Gastroesophageal sphincter (tissue), 4 donors: ENCODE data around the gene EXOC6B. TPM values are rescaled to one million over a fixed set of nuclear protein-coding genes. Genes with fewer than 3 reads are reported as not detected.
A peak's percentile ranks its signal among the peaks of the same experiment; 100 is the strongest.

Experiments used
- ATAC-seq: fragments of 150-250 bp; one replicate; pipeline ENCODE4 v1.9.1; 2016; ENCODE audit warnings: mild to moderate bottlenecking, moderate library complexity
- H3K27ac ChIP-seq, 4 donors: fragments of 200-600 bp; sonication (generic) in 3 of 4; 1 replicate in 3 of 4; 2 replicates in 1 of 4; pipeline ENCODE4 v1.5.1; 2016 to 2019
- H3K27me3 ChIP-seq: fragments of 200-600 bp; sonication (generic); one replicate; pipeline ENCODE4 v1.5.1; 2019
- H3K36me3 ChIP-seq, 2 donors: fragments of 200-600 bp; sonication (generic); one replicate each; pipeline ENCODE4 v1.5.1; 2019; ENCODE audit warnings: control low read depth in 1 of 2
- H3K4me1 ChIP-seq, 3 donors: fragments of 200-600 bp; sonication (generic); 1 replicate in 2 of 3; 2 replicates in 1 of 3; pipeline ENCODE4 v1.5.1; 2016 to 2019; ENCODE audit warnings: control low read depth in 2 of 3
- H3K4me3 ChIP-seq, 2 donors: fragments of 200-600 bp; sonication (generic); one replicate each; pipeline ENCODE4 v1.5.1; 2019; ENCODE audit warnings: mild to moderate bottlenecking in 1 of 2, moderate library complexity in 1 of 2
- H3K9me3 ChIP-seq, 3 donors: fragments of 200-600 bp; sonication (generic); one replicate each; pipeline ENCODE4 v1.5.1; 2017 to 2019; ENCODE audit warnings: control low read depth in 2 of 3
- CTCF ChIP-seq, 4 experiments: fragments of 200-600 bp in 2 of 4; fragments of 450-650 bp in 2 of 4; sonication (generic) in 1 of 4; IDR thresholded peaks; one replicate each; pipeline ENCODE4 v1.5.1; 2017 to 2019; ENCODE audit warnings: antibody characterized with exemption in 4 of 4, mild to moderate bottlenecking in 2 of 4, moderate library complexity in 2 of 4
- EP300 ChIP-seq: sonication (generic); formaldehyde crosslinking; IDR thresholded peaks from one replicate; pipeline ENCODE4 v1.6.1; 2017; ENCODE audit warnings: antibody characterized with exemption, mild to moderate bottlenecking
- POLR2A ChIP-seq, 2 donors: fragments of 450-650 bp; IDR thresholded peaks; one replicate each; pipeline ENCODE4 v1.6.1; 2017; ENCODE audit warnings: antibody characterized with exemption in 2 of 2, mild to moderate bottlenecking in 2 of 2, moderate library complexity in 1 of 2
- POLR2AphosphoS5 ChIP-seq: sonication (generic); formaldehyde crosslinking; IDR thresholded peaks from one replicate; pipeline ENCODE4 v1.6.1; 2017; ENCODE audit warnings: antibody characterized with exemption
- WGBS, 2 donors: methylation state at CpG; one replicate each; pipeline ENCODE4 v1.1.5; 2018; ENCODE audit warnings: low coverage in 1 of 2; 5-methylcytosine and 5-hydroxymethylcytosine counted together
- total RNA-seq, 4 donors: library from RNA; depleted of rRNA; stranded (reverse); fragments of >200 nt; gene quantifications; one replicate each; pipeline ENCODE4 v1.1.0, GENCODE V29; 2016

The EXOC6B gene
- total RNA-seq, 4 donors from 2014 or later: 35.3 to 47.2 (median 41.2) TPM

- Histone ChIP-seq H3K36me3 (no peaks in the 10 kb centered on the region), H3K4me1 (peaks cover 0 to 27% (median 11%) of the 10 kb centered on the region in 3 donors), H3K9me3 (no peaks in the 10 kb centered on the region), H3K27ac (no peak overlapping the region), H3K27me3 (peaks cover 8% of the 10 kb centered on the region), H3K4me3 (no peak overlapping the region)
- no peak for ATAC-seq
- WGBS, 2 donors: 70 to 87% methylated on average over 1 of the region's 1 CpG
- no peak for TF ChIP-seq POLR2AphosphoS5
- no peak for TF ChIP-seq EP300
- TF ChIP-seq POLR2A (IDR thresholded peaks at IDR 0.05): no peak
- TF ChIP-seq CTCF (IDR thresholded peaks at IDR 0.05): no peak
Observed at GRCh38 chr2:72827487-72827886, 1.7 kb upstream of the EXOC6B start.

GRCh38 chr2:72826156-72826477, 284 bp upstream of the EXOC6B start:
- WGBS, 2 donors: 57% methylated on average over 5 of the region's 10 CpGs; no CpG with 5 or more reads in 1 of the 2 donors
- Histone ChIP-seq H3K27me3 (peaks cover under 1% of the 10 kb centered on the region), H3K9me3 (no peaks in the 10 kb centered on the region), H3K4me3 (peak overlapping the region; percentile 61 to 90), H3K27ac (peak overlapping the region in 1 of 4 donors; percentile 90), H3K4me1 (peaks cover 0 to 30% (median 11%) of the 10 kb centered on the region in 3 donors), H3K36me3 (no peaks in the 10 kb centered on the region)
- TF ChIP-seq CTCF (IDR thresholded peaks at IDR 0.05): no peak
- TF ChIP-seq POLR2AphosphoS5: no peak
- peak; percentile 3 for ATAC-seq

- no peak for TF ChIP-seq EP300
- 46 to 60% methylated on average over 3 to 4 of the region's 4 CpGs for WGBS, 2 donors
- H3K4me1 ChIP-seq: peaks cover 0 to 30% (median 11%) of the 10 kb centered on the region in 3 donors
- peak overlapping the region in 1 of 2 donors; percentile 90 for H3K4me3 ChIP-seq
- no peaks in the 10 kb centered on the region for H3K9me3 ChIP-seq
- H3K27ac ChIP-seq: peak overlapping the region in 2 of 4 donors; percentile 84 to 88
- no peak for ATAC-seq
- H3K27me3 ChIP-seq: no peaks in the 10 kb centered on the region
- H3K36me3 ChIP-seq: no peaks in the 10 kb centered on the region
Observed at GRCh38 chr2:72824224-72824842, 1.5 kb downstream of the EXOC6B start.

GRCh38 chr2:72822794-72823193, 3.0 kb downstream of the EXOC6B start:
- no peak for ATAC-seq
- Histone ChIP-seq H3K36me3 (no peaks in the 10 kb centered on the region), H3K4me1 (peaks cover 0 to 32% (median 11%) of the 10 kb centered on the region in 3 donors), H3K4me3 (no peak overlapping the region), H3K9me3 (no peaks in the 10 kb centered on the region), H3K27me3 (no peaks in the 10 kb centered on the region), H3K27ac (no peak overlapping the region)
- 73 to 82% methylated on average over 1 to 2 of the region's 2 CpGs for WGBS, 2 donors
- TF ChIP-seq EP300 (no peak), CTCF (IDR thresholded peaks at IDR 0.05) (no peak), POLR2A (IDR thresholded peaks at IDR 0.05) (no peak), POLR2AphosphoS5 (no peak)

GRCh38 chr2:72821983-72822382, 3.9 kb downstream of the EXOC6B start:
- H3K4me1 ChIP-seq: peaks cover 0 to 40% (median 11%) of the 10 kb centered on the region in 3 donors
- no peak for TF ChIP-seq CTCF (IDR thresholded peaks at IDR 0.05)
- no peak for TF ChIP-seq POLR2AphosphoS5
- no peak for TF ChIP-seq EP300
- no peak for TF ChIP-seq POLR2A (IDR thresholded peaks at IDR 0.05)
- no peaks in the 10 kb centered on the region for H3K9me3 ChIP-seq
- H3K36me3 ChIP-seq: no peaks in the 10 kb centered on the region
- H3K4me3 ChIP-seq: no peak overlapping the region
- no peaks in the 10 kb centered on the region for H3K27me3 ChIP-seq
- ATAC-seq: no peak
- no peak overlapping the region for H3K27ac ChIP-seq
